A549 treated with Mapracorat at 1 μM for 4 hours (cell line): ENCODE results near the gene SPDYE17. TPM values are rescaled to one million over a fixed set of nuclear protein-coding genes. Genes with fewer than 3 reads are reported as not detected.

Experiments used
- total RNA-seq: library from RNA; stranded (reverse); fragments of 200-300 nt; extraction: Qiagen RNA extraction; gene quantifications from 5 replicates; pipeline ENCODE4 v1.2.3, GENCODE V29; 2022

SPDYE17 gene, protein sequence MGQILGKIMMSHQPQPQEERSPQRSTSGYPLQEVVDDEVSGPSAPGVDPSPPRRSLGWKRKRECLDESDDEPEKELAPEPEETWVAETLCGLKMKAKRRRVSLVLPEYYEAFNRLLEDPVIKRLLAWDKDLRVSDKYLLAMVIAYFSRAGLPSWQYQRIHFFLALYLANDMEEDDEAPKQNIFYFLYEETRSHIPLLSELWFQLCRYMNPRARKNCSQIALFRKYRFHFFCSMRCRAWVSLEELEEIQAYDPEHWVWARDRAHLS
- not detected in 5 replicates for total RNA-seq

DNA sequence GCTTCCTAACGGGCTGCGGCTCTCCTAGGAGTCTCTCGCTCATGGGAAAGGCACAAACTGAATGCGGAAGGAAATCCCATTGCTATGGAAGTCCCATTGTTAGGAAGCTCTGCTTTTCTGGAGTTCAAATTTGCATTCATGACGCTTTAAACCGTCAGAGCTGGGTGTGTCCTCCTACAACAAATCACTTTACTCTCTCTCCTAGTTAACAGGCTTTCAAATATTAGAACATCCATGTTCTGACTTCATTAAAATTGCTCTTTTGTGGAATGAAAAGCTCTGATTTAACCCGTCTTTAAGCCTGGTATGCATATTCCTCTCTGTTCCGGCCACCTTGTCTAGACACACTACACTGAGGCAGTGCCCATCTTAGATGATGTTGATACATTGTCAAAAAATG lies at the start of gene SPDYE17:
Gene SPDYE17, minus strand, starts transcription at position 101 of the 400 bp plus-strand sequence. CDS start 1,791 bp downstream, outside the sequence.

DNA sequence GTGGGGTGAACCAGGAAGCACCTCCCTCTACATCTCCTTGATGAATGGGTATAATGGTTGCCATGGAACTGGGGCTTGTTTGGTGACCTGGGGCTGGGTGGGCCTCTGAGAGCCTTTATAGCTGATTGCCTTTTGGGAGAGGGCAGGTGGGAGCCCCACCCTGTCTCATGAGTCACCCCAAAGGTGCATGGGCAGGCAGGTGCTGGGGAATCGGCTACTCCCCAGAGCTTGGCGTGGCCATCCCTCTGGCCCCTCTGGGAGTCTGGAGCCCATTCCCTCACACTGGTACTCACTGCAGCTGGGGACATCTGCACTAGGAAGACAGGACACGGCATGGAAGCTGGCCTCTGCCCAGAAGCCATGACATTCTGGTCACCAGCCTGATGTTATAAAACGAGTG lies 30.4 kb upstream of the SPDYE17 start, which contains the start of gene SPDYE18:
Gene SPDYE18, minus strand, starts transcription at position 2 of the 400 bp plus-strand sequence. CDS start 2,046 bp downstream, outside the sequence.

Other genes with a start within 250 kb of the SPDYE17 start
- 0.17 to 0.28 TPM (median 0.19 TPM) in 3 of 5 replicates, not detected in the others for gene SPDYE18, start 30.2 kb upstream of the SPDYE17 start, total RNA-seq
- gene CCDC146, start 90.3 kb upstream of the SPDYE17 start, total RNA-seq, result 0.48 to 0.84 TPM (median 0.50 TPM) in 5 replicates
- not detected in 5 replicates for gene FGL2, start 167.5 kb upstream of the SPDYE17 start, total RNA-seq